Measurements from ENCODE around the gene SIK2.

The SIK2 gene

GRCh38 chr11:111601979-111602864 is at the start of gene SIK2:
Gene SIK2 (plus strand): TSS chr11:111602449. CDS start chr11:111602564, 115 bp downstream.
- DNase-seq, result peak; percentile 89 to 94

- no peak for DNase-seq
These were observed 47.7 kb upstream of the SIK2 start for GRCh38 chr11:111554532-111554931.

GRCh38 chr11:111555255-111555654 is 47.0 kb upstream of the SIK2 start:
- no peak for DNase-seq

- DNase-seq, result no peak
These were observed 44.7 kb upstream of the SIK2 start for GRCh38 chr11:111557425-111558111.

GRCh38 chr11:111559800-111560464 is 42.3 kb upstream of the SIK2 start:
- DNase-seq, result no peak

- no peak for DNase-seq
These were observed 41.4 kb upstream of the SIK2 start for GRCh38 chr11:111560800-111561199.

DNA sequence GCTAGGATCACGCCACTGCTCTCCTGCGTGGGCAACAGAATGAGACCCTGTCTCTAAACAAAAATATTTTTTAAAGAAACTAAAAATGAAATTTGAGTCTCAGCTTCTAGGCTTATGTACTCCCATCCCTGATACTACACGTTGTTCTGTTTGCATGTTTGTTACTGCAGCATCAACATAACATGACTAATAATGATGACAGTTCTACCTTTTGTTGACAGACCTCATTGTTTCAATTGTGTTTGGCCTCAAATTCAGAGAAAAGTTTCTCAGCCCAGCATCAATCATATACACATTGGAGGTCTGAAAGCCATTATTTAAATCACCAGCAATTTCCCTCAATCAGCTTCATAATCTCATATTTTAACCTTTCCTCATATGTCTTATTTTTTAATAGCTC is 40.9 kb upstream of the SIK2 start:
- DNase-seq, result no peak

- no peak for DNase-seq
These were observed 40.4 kb upstream of the SIK2 start for GRCh38 chr11:111561791-111562325.

- DNase-seq, result no peak
These were observed 39.4 kb upstream of the SIK2 start for GRCh38 chr11:111562692-111563389.

GRCh38 chr11:111565114-111565720 is 37.0 kb upstream of the SIK2 start:
- peak in 1 of 2 experiments; percentile 56 for DNase-seq

- no peak for DNase-seq
These were observed 35.9 kb upstream of the SIK2 start for GRCh38 chr11:111566324-111566723.

GRCh38 chr11:111569476-111569875 is 32.8 kb upstream of the SIK2 start:
- no peak for DNase-seq

GRCh38 chr11:111570796-111571195 is 31.5 kb upstream of the SIK2 start:
- DNase-seq, result no peak

DNA sequence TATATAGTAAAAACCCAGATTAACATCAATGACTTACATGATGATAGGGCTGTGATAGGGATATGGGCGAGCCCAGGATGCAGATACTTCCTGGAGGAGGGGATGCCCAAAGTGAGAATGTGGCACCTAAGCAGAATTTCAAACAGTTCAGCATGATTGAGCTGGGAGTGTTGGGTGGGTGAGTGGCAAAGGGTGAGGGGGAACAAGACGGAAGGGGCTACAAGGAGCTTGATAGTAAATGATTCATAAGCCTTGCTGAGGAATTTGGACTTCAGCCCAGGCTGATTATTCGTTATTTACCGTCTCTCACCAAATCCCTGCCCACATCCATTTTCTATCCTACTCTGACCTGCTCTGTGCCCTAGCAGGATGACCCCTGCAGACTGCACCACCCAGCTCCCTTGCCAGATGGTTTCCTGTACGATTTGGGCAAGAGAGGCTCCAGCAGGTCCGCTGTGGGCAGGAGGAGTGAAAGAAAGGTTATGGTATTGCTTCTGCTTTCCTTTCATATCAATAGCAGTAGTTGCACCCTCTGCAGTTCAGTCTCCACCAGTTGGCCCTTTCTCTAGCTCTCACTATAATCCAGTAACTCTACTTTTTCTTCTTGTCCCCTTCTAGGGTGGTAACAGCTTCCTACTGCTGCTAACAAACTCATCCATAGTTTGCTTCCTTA is 30.3 kb upstream of the SIK2 start:
- no peak for DNase-seq

DNA sequence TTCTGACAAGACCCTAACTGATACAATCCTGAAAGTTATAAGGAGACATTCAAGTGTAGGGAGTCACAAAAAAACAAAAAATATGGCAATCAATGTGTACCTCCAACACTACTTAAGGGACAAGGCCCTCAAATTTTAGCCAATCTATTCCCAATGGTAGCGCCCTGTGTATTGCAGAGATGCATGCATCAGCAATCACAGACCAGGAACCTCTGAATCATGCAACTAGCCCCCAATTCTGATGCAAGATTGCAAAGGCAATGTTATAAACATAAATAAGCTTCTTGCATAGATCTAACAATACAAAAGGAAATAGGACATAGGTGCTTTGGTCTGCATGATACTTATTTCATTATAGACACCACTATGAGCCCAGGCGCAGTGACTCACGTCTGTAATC is 29.7 kb upstream of the SIK2 start:
- DNase-seq, result no peak

GRCh38 chr11:111573821-111574249 is 28.4 kb upstream of the SIK2 start:
- DNase-seq, result peak in 1 of 2 experiments; percentile 15

GRCh38 chr11:111574373-111575225 is 27.6 kb upstream of the SIK2 start:
- DNase-seq, result no peak

GRCh38 chr11:111575740-111576139 is 26.5 kb upstream of the SIK2 start:
- no peak for DNase-seq

- DNase-seq, result no peak
These were observed 24.4 kb upstream of the SIK2 start for GRCh38 chr11:111577821-111578220.

DNA sequence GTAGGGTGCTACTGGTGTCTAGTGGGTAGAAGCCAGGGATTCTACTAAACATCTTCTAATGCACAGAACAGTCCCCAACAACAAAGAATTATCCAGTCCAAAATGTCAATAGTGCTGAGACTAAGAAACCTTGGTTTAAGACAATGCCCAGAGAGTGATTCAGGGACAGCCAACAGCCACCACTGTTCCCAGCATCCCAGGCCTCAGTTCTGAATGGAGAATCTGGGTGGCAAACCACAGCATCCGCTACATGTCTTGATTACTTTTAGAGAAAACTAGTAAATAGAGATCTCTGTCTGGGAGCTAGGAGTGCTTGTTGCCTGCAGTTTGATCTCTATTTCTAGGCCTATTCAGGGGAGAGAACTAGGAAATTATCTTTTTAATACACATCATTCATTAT is 20.9 kb upstream of the SIK2 start:
- no peak for DNase-seq

GRCh38 chr11:111582163-111582562 is 20.1 kb upstream of the SIK2 start:
- no peak for DNase-seq
